Muscle of leg (tissue), 11 donors: ENCODE results near the gene FAH. TPM values are rescaled to one million over a fixed set of nuclear protein-coding genes. Genes with fewer than 3 reads are reported as not detected.

Experiments used
- DNase-seq: peaks from one replicate; pipeline ENCODE4 v3.0.0; 2013
- H3K27ac ChIP-seq: one replicate; pipeline ENCODE4 v1.5.1; 2013; ENCODE audit warnings: mild to moderate bottlenecking, low read length, control low read depth
- H3K27me3 ChIP-seq: one replicate; pipeline ENCODE4 v1.6.1; 2013; ENCODE audit warnings: low read length; ENCODE audit not compliant: control insufficient read depth, insufficient read depth
- H3K36me3 ChIP-seq: one replicate; pipeline ENCODE4 v1.6.1; 2013; ENCODE audit warnings: low read length; ENCODE audit not compliant: control insufficient read depth, insufficient read depth
- H3K4me1 ChIP-seq: one replicate; pipeline ENCODE4 v1.6.1; 2013; ENCODE audit warnings: low read length; ENCODE audit not compliant: control insufficient read depth, insufficient read depth
- H3K4me3 ChIP-seq: one replicate; pipeline ENCODE4 v1.5.1; 2013; ENCODE audit warnings: low read length, control low read depth
- H3K9me3 ChIP-seq: replicated peaks from 2 replicates; pipeline ENCODE4 v1.6.1; 2013; ENCODE audit warnings: low read depth, low read length; ENCODE audit not compliant: control insufficient read depth
- WGBS: methylation state at CpG from one replicate; pipeline ENCODE4 v1.1.5; 2013; ENCODE audit warnings: missing lambda C conversion rate; ENCODE audit not compliant: insufficient coverage; 5-methylcytosine and 5-hydroxymethylcytosine counted together
- polyA plus RNA-seq, 8 donors: library from polyadenylated mRNA; unstranded; fragments of 120-200 nt; gene quantifications; one replicate each; pipeline versions ENCODE4 v1.2.1 to v1.2.3, GENCODE V29; 2013; ENCODE audit warnings: inconsistent platforms in 1 of 8, low replicate concordance in 1 of 8; ENCODE audit not compliant: insufficient read length in 8 of 8, insufficient read depth in 1 of 8
- total RNA-seq: library from RNA; stranded (reverse); fragments of 120-200 nt; gene quantifications from one replicate; pipeline ENCODE4 v1.2.4, GENCODE V29; 2013

The FAH gene
- total and polyA plus RNA-seq, 9 donors, result 9.9 to 19.5 (median 13.0) TPM

GRCh38 chr15:80169768-80170357 lies 17.1 kb downstream of the FAH start:
- no peaks in the 10 kb centered on the region for H3K9me3 ChIP-seq
- H3K27ac ChIP-seq, result no peak overlapping the region
- WGBS, result 90% methylated on average over 8 of the region's 12 CpGs
- H3K27me3 ChIP-seq, result no peaks in the 10 kb centered on the region
- DNase-seq, result no peak
- H3K4me3 ChIP-seq, result no peak overlapping the region
- peaks cover 3% of the 10 kb centered on the region for H3K36me3 ChIP-seq
- H3K4me1 ChIP-seq, result no peaks in the 10 kb centered on the region

- Histone ChIP-seq H3K4me1 (no peaks in the 10 kb centered on the region), H3K4me3 (no peak overlapping the region), H3K9me3 (no peaks in the 10 kb centered on the region), H3K36me3 (peaks cover 3% of the 10 kb centered on the region), H3K27me3 (no peaks in the 10 kb centered on the region), H3K27ac (no peak overlapping the region)
- WGBS, result no CpG with 5 or more reads among the region's 2 CpGs
- no peak for DNase-seq
These were observed 17.8 kb downstream of the FAH start for GRCh38 chr15:80170596-80170995.

- H3K27me3 ChIP-seq, result no peaks in the 10 kb centered on the region
- no peaks in the 10 kb centered on the region for H3K4me1 ChIP-seq
- no peak overlapping the region for H3K4me3 ChIP-seq
- DNase-seq, result no peak
- WGBS, result 40% methylated on average over 1 of the region's 4 CpGs
- peaks cover 3% of the 10 kb centered on the region for H3K36me3 ChIP-seq
- no peak overlapping the region for H3K27ac ChIP-seq
- no peaks in the 10 kb centered on the region for H3K9me3 ChIP-seq
These were observed 19.0 kb downstream of the FAH start for GRCh38 chr15:80171787-80172186.

GRCh38 chr15:80172401-80172800 lies 19.6 kb downstream of the FAH start:
- H3K36me3 ChIP-seq, result peaks cover 3% of the 10 kb centered on the region
- no peak overlapping the region for H3K4me3 ChIP-seq
- no peak for DNase-seq
- no peak overlapping the region for H3K27ac ChIP-seq
- 85% methylated on average over 4 of the region's 8 CpGs for WGBS
- no peaks in the 10 kb centered on the region for H3K27me3 ChIP-seq
- no peaks in the 10 kb centered on the region for H3K4me1 ChIP-seq
- H3K9me3 ChIP-seq, result no peaks in the 10 kb centered on the region

GRCh38 chr15:80173022-80173759 lies 20.4 kb downstream of the FAH start:
- H3K4me3 ChIP-seq, result no peak overlapping the region
- H3K9me3 ChIP-seq, result no peaks in the 10 kb centered on the region
- no peak overlapping the region for H3K27ac ChIP-seq
- peak; percentile 55 for DNase-seq
- no peaks in the 10 kb centered on the region for H3K4me1 ChIP-seq
- 76% methylated on average over 10 of the region's 10 CpGs for WGBS
- H3K36me3 ChIP-seq, result peaks cover 3% of the 10 kb centered on the region
- no peaks in the 10 kb centered on the region for H3K27me3 ChIP-seq

GRCh38 chr15:80174017-80174746 lies 21.4 kb downstream of the FAH start:
- H3K27ac ChIP-seq, result no peak overlapping the region
- 86% methylated on average over 11 of the region's 11 CpGs for whole genome bisulfite sequencing
- H3K27me3 ChIP-seq, result no peaks in the 10 kb centered on the region
- peaks cover 3% of the 10 kb centered on the region for H3K36me3 ChIP-seq
- no peaks in the 10 kb centered on the region for H3K9me3 ChIP-seq
- H3K4me3 ChIP-seq, result no peak overlapping the region
- no peaks in the 10 kb centered on the region for H3K4me1 ChIP-seq
- no peak for DNase-seq

- DNase-seq, result no peak
- Histone ChIP-seq H3K4me1 (peaks cover 2% of the 10 kb centered on the region), H3K9me3 (no peaks in the 10 kb centered on the region), H3K27ac (no peak overlapping the region), H3K36me3 (peaks cover 4% of the 10 kb centered on the region), H3K27me3 (no peaks in the 10 kb centered on the region), H3K4me3 (no peak overlapping the region)
- WGBS, result 98% methylated on average over 7 of the region's 9 CpGs
These were observed 22.6 kb downstream of the FAH start for GRCh38 chr15:80175436-80175835.

GRCh38 chr15:80176443-80176842 lies 23.6 kb downstream of the FAH start:
- peaks cover 7% of the 10 kb centered on the region for H3K4me1 ChIP-seq
- H3K9me3 ChIP-seq, result no peaks in the 10 kb centered on the region
- no peak overlapping the region for H3K27ac ChIP-seq
- WGBS, result 93% methylated on average over 3 of the region's 6 CpGs
- H3K4me3 ChIP-seq, result no peak overlapping the region
- no peak for DNase-seq
- H3K36me3 ChIP-seq, result peaks cover 5% of the 10 kb centered on the region
- no peaks in the 10 kb centered on the region for H3K27me3 ChIP-seq

- 63% methylated on average over 2 of the region's 2 CpGs for WGBS
- H3K9me3 ChIP-seq, result no peaks in the 10 kb centered on the region
- H3K27ac ChIP-seq, result no peak overlapping the region
- H3K4me1 ChIP-seq, result peaks cover 13% of the 10 kb centered on the region
- H3K36me3 ChIP-seq, result peaks cover 5% of the 10 kb centered on the region
- no peak overlapping the region for H3K4me3 ChIP-seq
- H3K27me3 ChIP-seq, result no peaks in the 10 kb centered on the region
- DNase-seq, result no peak
These were observed 24.4 kb downstream of the FAH start for GRCh38 chr15:80177156-80177555.

GRCh38 chr15:80179025-80179759 lies 26.4 kb downstream of the FAH start:
- Histone ChIP-seq H3K9me3 (no peaks in the 10 kb centered on the region), H3K4me1 (peaks cover 29% of the 10 kb centered on the region), H3K27me3 (no peaks in the 10 kb centered on the region), H3K4me3 (no peak overlapping the region), H3K27ac (no peak overlapping the region), H3K36me3 (peaks cover 3% of the 10 kb centered on the region)
- 91% methylated on average over 14 of the region's 17 CpGs for WGBS
- DNase-seq, result peak; percentile 46
